GM10248 (cell line): ENCODE measurements around the gene KRAS.

ENCODE experiments used
- CTCF ChIA-PET: fragments of 300-600 bp; sonication (Branson Sonifier 250); formaldehyde crosslinking; extraction: SDS; loops from one replicate; lab custom pipeline; 2021; ENCODE audit warnings: antibody characterized with exemption; lab: Yijun Ruan, JAX
- POLR2A ChIA-PET: fragments of 350-650 bp; sonication (Branson Sonifier 250); formaldehyde crosslinking; extraction: SDS; loops from one replicate; lab custom pipeline; 2020; ENCODE audit warnings: antibody characterized with exemption; lab: Yijun Ruan, JAX
- DNase-seq: peaks from one replicate; pipeline ENCODE4 v3.0.0; 2012; ENCODE audit errors: extremely low spot score
- CTCF ChIP-seq: IDR thresholded peaks from 2 replicates; pipeline ENCODE4 v1.5.1; 2012; ENCODE audit warnings: mild to moderate bottlenecking, low read depth; ENCODE audit errors: extremely low read depth, missing control alignments, control extremely low read depth

Gene KRAS

DNA sequence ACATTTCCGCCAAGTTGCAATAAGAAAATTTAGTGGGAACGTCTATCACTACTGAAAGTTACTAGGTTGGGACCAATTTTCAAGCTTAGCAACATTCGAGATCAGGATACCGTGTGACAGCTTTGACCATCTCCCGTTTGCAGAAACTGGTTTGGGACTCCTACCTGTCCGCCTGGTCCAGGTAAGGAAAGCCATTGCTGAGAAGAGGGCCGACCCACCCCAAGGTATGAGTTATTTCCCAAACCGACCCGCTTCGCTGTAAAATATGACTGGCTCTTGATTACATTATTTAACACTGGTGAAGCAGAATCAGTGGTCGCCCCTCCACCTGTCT lies 56.0 kb downstream of the KRAS start:
- POLR2A ChIA-PET, result interaction anchor here (0.8 kb wide), 1 partner anchor 56 kb away, joined by 3 read pairs; the partner anchor contains the start of gene KRAS
- CTCF ChIA-PET, result interaction anchor here (0.6 to 1.6 kb wide), 6 partner anchors 9 to 112 kb away, joined by 3 to 5 read pairs (median 4); no protein-coding TSS in a partner anchor
- no peak for TF ChIP-seq CTCF
- no peak for DNase-seq

- no peak for DNase-seq
- ChIA-PET POLR2A (no interaction called here), CTCF (interaction anchor here (0.6 to 1.6 kb wide), 3 partner anchors 10 to 111 kb away, joined by 3 to 5 read pairs (median 4); no protein-coding TSS in a partner anchor)
- no peak for TF ChIP-seq CTCF
Measured at GRCh38 chr12:25194214-25194613, 56.5 kb downstream of the KRAS start.

DNA sequence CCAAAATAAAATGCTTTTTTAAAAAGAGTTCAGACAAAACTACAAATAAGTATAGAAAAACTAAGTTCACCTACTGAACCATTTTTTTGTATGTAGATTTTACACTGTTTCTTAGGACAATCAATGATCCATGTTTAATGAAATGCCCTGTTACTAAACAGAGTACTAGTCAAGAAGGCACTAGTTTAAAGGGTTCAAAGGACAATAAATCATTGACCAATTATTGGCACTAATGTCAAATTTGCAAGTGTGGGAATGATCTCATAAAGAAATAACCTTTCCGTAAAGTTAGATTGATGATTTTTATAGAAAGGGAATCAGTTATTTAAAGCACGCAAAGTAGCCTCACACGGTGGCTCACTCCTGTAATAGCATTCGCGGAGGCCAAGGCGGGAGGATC lies 59.9 kb downstream of the KRAS start:
- TF ChIP-seq CTCF, result no peak
- no peak for DNase-seq
- ChIA-PET POLR2A (no interaction called here), CTCF (no interaction called here)

DNA sequence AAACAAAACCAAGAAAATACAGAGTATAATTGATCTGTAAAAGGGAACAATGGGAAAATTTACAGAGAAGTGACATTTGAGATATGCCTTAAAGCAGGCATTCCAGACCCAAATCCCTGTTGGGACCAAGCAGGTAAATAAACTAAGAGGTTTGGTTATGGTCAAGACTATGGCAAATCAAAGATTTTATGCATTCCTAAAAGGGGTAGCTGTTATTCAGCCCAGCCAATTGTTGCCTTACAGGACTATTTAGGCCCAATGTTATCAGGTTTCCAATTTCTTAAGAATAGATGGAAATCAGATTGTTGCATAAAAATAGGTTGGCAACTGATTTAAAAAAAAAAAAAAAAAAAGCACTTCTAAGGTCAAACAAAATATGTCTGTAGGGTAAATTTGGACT lies 61.1 kb downstream of the KRAS start:
- DNase-seq, result no peak
- TF ChIP-seq CTCF, result no peak
- CTCF ChIA-PET, result no interaction called here
- POLR2A ChIA-PET, result no interaction called here

DNA sequence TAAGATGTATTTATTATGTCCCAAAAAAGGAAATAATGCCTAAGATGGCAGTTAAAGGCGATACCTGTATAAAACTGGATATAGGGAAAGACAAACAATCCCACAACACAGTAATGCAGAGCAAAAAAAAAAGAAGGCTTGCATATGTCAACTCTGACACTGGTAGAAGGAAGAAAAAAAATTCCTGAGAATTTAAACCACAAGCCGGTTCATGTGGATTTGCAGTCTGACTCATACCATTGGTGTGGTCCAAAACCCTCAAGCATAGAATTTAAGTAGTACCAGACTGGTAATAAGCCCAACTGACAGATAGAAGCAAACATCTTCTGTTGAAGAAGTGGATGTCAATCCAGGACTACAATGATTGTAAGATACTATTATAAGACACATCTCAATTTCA lies 62.9 kb downstream of the KRAS start:
- POLR2A ChIA-PET, result no interaction called here
- no peak for DNase-seq
- no peak for TF ChIP-seq CTCF
- CTCF ChIA-PET, result no interaction called here

GRCh38 chr12:25186788-25187402 lies 63.8 kb downstream of the KRAS start:
- POLR2A ChIA-PET, result no interaction called here
- peak; percentile 31 for DNase-seq
- TF ChIP-seq CTCF, result no peak
- CTCF ChIA-PET, result no interaction called here
